Activated naive CD4-positive, alpha-beta T cell treated with anti-CD3 and anti-CD28 coated beads, Interleukin-2, amount 50 U/mL, for 72 hours (primary cell): Measurements from ENCODE around the gene NCOA5. TPM values are rescaled to one million over a fixed set of nuclear protein-coding genes. Genes with fewer than 3 reads are reported as not detected.

Experiments used
- ATAC-seq, 2 donors: fragments of 150-1000 bp; cut with Tn5 transposase; 2 replicates each; pipeline ENCODE4 v1.10.0; 2021; ENCODE audit warnings: mild to moderate bottlenecking in 2 of 2, moderate library complexity in 2 of 2
- DNase-seq, 2 donors: peaks; one replicate each; pipeline ENCODE4 v3.0.0; 2021 to 2022; ENCODE audit warnings: low spot score in 2 of 2
- H3K27ac Mint-ChIP-seq, 2 donors: one replicate each; pipeline ENCODE4 v1.8.0; 2022; ENCODE audit warnings: mild to moderate bottlenecking in 2 of 2, mixed read lengths in 2 of 2
- H3K36me3 Mint-ChIP-seq, 2 donors: one replicate each; pipeline ENCODE4 v1.8.0; 2022; ENCODE audit warnings: mixed read lengths in 2 of 2
- H3K9me3 Mint-ChIP-seq, 2 donors: one replicate each; pipeline ENCODE4 v1.8.0; 2022; ENCODE audit warnings: mixed read lengths in 2 of 2
- total RNA-seq, 2 donors: library from RNA; stranded (reverse); gene quantifications; one replicate each; pipeline ENCODE4 v1.2.3, GENCODE V29; 2022

The NCOA5 gene
- 10 to 100 TPM in 1 of 2 donors, 1 to 10 TPM in 1; 2.2 to 15.2 TPM for total RNA-seq

DNA sequence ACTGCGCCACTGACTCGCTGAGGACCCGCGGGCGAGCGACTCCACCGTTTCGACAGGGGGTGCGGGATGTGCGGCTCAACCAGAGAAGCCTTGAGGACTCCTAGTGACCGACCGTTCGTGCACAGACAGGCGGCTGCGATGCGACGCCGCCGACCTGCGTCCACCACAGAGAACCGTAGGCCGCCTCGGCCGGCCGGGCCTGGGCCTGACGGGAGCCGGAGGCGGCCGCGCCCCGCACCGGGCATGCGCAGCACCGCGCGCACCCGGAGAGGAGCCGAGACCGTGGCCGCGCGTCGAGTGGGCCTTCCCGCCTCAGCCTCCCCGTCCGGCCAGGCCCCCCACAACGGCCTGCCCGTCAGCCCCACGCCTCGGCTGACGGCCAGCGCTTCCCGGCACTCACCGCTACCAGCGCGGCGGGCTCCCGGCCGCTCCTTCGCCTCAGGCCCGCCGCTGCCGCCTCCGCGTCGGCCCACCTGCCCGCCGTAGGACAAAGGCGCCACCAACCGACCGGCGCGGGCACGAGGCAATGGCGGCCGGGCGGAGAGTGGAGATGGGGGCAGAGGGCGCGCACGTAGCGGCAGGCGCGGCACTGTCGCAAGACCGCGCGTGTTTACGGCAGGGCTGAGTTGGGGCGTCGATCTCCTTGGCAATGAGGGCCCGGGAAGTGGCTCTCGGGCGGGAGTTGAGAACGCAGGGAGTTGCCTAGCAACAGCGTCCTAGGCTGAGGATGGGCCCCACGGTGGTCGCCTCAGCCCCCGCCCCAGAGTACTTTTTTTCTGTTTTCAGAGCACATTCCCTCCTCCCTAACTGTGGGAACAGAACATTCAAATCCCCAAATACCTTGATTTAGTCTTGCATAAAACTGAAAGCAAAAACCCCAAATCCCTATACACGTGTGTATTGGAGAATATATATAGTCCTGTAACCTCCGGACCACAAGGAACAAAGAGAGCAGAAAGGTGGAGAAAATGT lies at the start of gene NCOA5:
NCOA5 (minus strand) TSS at position 546 of the 972 bp plus-strand sequence. CDS start 10,538 bp downstream, outside the sequence.
- peak within 1 kb of the TSS; percentile 93 to 94 for H3K27ac Mint-ChIP-seq
- no peaks in the 10 kb centered on the region for H3K9me3 Mint-ChIP-seq

DNA sequence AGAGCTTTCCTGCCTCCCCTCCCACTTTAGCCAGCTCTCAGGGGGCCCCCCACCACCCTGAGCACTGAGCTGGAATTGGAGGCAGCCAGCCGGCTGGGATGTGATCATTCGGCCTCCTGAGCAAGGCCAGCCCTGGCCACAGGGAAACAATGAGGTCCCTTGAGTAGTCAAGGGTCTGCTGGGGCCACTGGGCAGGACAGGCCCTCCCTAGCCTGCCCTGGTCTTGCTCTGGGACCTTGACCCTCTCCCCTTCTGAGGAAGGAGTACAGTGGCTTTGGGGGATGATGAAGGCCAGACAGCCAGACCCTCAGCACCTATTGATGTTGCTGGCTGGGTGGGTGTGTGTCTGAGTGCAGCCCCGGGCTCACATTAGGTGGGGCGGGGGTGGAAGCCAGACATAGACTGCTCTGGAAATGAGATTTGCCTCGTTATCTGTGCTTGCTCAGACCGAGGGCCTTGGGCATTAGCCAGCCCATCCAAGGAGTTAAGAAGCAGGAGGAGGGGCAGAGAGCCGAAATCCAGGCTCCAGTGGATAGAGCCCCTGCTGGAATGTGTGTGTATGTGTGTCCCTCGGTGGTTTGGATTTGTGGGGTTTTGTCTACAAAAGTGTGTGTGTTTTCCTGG lies 49.6 kb upstream of the NCOA5 start:
- DNase-seq, result no peak
- Mint-ChIP-seq H3K36me3 (no peaks in the 10 kb centered on the region), H3K27ac (no peak overlapping the region), H3K9me3 (no peaks in the 10 kb centered on the region)
- ATAC-seq, result no peak

More for the DNA sequence above, at the start of gene NCOA5:
- peaks cover 0 to 4% of the 10 kb centered on the region in 2 donors for H3K36me3 Mint-ChIP-seq
- DNase-seq (peak; percentile 91 to 94), ATAC-seq (peak; percentile 86 to 89)

DNA sequence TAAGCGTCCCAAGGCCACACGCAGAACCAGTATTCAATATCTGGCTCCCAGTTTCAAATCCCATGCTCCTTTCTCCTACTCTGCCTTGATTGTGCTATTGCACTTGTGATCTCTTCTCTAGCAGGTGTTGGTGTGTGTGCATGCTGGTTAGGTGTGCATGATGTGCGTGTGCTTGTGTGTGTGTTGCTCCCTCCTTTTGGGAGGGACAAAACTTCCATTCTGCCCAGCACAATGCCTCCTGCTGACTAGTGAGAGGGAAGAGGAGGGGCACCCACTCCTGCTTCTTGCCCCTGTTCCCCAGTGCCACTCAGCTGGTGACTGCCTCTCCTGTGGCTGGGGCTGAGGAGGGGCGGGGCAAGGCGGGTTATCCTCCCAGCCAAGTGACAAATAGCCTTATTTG lies 48.1 kb upstream of the NCOA5 start:
- DNase-seq (no peak), ATAC-seq (no peak)
- Mint-ChIP-seq H3K9me3 (no peaks in the 10 kb centered on the region), H3K27ac (no peak overlapping the region), H3K36me3 (no peaks in the 10 kb centered on the region)

DNA sequence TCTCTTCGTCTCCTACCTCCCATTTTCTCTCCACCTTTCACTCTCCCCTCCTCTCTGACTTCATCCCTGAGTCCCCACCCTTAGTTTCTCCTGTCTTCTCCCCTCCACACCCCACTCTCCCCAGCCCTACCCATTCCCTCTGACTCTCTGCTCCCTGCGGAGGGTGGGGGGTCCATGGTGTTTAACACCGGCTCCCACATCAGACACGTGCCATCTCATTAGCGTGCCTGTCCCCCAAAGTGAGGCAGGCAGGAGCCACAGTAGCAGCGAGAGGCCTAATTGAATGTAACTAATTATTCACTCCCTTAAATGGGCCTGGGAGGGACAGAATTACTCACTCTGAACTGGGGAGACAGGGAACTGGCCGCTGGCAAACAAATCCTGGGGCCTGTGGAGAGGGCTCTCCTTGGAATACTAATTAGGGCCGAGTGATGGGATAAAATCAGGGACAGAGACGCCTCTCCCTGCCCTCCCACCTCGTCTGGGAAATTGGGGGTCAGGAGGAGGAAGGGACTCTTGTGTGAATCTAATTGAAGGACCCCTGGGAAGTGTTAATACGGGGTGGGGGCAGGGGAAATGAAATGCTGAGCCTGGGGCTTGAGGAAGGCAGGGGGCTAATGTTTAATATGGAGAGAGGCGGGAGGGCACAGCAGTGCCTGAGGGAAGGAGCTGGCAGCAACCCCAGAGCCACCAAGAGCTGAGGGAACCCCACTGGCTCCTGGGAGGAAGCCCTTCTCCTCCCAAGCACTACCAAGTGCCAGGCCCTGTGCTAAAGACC lies 46.3 kb upstream of the NCOA5 start:
- no peak for DNase-seq
- Mint-ChIP-seq H3K9me3 (no peaks in the 10 kb centered on the region), H3K36me3 (no peaks in the 10 kb centered on the region), H3K27ac (no peak overlapping the region)
- ATAC-seq, result no peak

DNA sequence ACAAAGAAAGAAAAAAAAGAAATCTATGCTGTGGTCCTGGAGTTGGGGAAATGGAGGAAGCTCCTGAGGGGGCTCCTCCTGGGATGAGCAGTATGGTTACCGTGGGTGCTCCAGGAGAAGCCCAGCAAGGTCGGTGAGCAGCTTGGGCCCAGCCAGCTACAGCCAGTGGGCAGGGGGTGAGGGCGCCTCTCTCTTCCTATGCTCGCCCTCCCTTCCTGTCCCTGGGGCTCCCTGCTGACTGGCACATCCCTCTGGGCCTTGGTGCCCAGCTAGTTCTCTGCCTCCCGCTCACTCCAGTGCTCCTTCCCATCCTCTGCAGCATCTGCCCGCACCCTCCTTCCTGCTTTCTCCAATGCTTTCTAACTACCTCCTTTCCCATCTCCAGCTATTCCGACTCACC lies 45.0 kb upstream of the NCOA5 start:
- DNase-seq, result no peak
- Mint-ChIP-seq H3K27ac (no peak overlapping the region), H3K9me3 (no peaks in the 10 kb centered on the region), H3K36me3 (no peaks in the 10 kb centered on the region)
- ATAC-seq, result no peak

DNA sequence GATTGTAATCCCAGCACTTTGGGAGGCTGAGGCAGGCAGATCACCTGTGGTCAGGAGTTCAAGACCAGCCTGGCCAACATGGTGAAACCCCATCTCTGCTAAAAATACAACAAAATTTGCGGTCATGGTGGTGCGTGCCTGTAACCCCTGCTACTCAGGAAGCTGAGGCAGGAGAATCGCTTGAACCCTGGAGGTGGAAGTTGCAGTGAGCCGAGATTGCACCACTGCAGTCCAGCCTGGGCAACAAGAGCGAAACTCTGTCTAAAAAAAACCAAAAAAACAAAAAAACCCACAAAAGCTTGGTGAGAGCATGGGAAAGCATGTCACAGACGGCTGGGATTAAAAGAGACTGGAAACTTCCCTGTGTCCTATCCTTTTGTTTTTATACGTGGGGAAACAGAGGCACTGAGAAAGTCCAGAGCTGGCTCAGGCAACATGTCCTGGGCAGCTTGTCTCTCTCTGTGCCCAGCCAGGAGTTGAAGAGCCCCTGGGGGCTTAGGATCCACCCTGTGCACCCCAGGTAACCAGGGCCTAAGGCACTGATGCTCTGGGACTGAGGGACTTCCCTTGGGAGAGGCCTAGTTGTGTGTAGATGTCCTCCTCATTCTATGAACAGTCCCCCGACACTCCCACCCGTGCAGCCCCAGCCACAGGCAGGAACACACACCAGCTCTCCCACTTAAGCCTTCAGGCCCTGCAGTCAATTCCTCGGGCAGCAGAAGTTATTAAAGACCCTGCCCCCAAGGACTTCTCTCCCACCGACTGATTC lies 44.3 kb upstream of the NCOA5 start:
- H3K36me3 Mint-ChIP-seq, result no peaks in the 10 kb centered on the region
- no peaks in the 10 kb centered on the region for H3K9me3 Mint-ChIP-seq
- DNase-seq (no peak), ATAC-seq (no peak)
- no peak overlapping the region for H3K27ac Mint-ChIP-seq

DNA sequence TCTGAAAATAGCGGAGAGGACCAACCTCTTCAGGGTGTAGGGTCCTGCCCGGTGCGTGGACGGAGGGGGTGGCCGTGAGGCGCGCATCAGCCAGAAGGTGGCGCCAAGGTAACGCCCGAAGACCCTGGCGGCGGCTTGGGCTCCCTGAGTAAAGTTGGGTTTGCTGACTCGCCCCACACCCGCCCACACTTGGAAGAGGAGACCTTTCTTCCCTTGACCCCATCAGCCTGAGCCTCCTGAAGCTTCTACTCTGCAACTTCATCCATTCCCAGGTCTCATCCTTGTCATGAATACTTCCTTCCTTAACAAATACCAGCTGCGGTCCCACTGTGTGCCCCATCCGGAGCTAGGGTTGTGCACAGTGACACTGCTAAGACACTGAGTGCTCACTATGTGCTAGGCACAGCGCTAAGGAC lies 43.0 kb upstream of the NCOA5 start:
- Mint-ChIP-seq H3K36me3 (no peaks in the 10 kb centered on the region), H3K27ac (no peak overlapping the region), H3K9me3 (no peaks in the 10 kb centered on the region)
- ATAC-seq (peak; percentile 86 to 93), DNase-seq (peak in 1 of 2 donors; percentile 78)

DNA sequence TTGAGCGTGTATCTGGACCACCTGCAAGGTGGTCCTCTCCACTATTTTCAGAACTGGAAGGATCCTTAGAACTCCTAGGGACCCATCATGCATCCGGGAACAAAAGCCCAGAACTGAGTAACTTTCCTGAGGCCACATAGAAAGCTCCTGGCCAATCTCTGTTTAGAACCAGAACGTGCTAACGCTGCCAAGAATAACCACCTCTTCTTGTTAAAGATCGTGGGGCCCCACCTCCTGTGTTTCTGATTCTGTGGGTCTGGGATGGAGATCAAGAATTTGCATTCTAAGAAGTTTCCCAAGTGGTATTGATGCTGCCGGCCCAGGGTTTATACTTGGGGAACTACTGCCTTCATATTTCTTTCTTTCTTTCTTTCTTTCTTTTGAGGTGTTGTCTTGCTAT lies 41.6 kb upstream of the NCOA5 start:
- ATAC-seq (no peak), DNase-seq (no peak)
- no peaks in the 10 kb centered on the region for H3K9me3 Mint-ChIP-seq
- H3K36me3 Mint-ChIP-seq, result no peaks in the 10 kb centered on the region
- no peak overlapping the region for H3K27ac Mint-ChIP-seq

DNA sequence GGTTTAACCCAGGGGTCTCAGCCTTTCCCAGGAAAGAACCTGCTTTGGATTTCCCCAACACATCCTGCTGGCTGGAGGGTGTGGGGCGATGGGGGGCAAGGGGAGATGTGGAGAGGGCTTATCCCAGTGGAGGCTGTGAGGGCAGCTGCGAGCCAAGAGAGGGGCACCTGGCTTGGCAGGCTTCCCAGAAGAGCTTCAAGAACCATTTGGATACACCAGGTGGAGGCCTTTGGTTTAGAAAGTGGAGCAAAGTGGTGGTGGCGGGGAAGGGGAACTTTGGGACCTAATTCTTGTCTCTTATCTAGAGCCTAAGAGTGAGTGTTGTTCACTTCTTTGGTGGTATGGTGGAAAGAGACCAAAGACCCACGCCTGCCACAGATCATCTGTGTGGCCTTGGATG lies 40.8 kb upstream of the NCOA5 start:
- ATAC-seq, result peak in 1 of 2 donors; percentile 46
- Mint-ChIP-seq H3K9me3 (no peaks in the 10 kb centered on the region), H3K27ac (no peak overlapping the region), H3K36me3 (no peaks in the 10 kb centered on the region)
- DNase-seq, result no peak

DNA sequence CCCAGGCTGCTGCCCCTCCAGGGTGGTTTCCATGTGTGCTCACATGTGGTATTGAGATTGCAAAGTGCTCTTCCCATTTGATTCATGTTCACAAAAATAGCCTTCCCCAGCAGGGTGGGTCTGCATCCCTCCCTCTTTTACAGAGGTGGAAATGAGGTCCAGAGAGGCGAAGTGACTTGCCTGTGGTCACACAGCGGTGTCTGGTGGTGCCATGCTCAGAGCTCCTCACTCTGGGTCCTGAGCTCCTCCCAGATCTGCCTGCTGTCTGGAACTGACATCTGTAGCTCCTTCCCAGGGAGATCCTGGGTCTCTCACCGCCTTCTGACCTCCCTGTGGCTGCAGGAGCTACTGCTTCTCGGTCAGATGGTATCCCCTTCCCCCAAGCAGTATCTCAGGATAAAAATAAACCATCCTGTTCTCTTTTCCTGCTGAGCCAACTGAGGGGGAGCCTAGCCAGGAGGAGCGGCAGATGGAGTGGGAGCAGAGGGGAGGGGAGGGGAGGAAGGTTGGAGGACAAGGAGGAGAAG lies 40.3 kb upstream of the NCOA5 start:
- no peak for ATAC-seq
- Mint-ChIP-seq H3K36me3 (no peaks in the 10 kb centered on the region), H3K27ac (no peak overlapping the region), H3K9me3 (no peaks in the 10 kb centered on the region)
- DNase-seq, result no peak

DNA sequence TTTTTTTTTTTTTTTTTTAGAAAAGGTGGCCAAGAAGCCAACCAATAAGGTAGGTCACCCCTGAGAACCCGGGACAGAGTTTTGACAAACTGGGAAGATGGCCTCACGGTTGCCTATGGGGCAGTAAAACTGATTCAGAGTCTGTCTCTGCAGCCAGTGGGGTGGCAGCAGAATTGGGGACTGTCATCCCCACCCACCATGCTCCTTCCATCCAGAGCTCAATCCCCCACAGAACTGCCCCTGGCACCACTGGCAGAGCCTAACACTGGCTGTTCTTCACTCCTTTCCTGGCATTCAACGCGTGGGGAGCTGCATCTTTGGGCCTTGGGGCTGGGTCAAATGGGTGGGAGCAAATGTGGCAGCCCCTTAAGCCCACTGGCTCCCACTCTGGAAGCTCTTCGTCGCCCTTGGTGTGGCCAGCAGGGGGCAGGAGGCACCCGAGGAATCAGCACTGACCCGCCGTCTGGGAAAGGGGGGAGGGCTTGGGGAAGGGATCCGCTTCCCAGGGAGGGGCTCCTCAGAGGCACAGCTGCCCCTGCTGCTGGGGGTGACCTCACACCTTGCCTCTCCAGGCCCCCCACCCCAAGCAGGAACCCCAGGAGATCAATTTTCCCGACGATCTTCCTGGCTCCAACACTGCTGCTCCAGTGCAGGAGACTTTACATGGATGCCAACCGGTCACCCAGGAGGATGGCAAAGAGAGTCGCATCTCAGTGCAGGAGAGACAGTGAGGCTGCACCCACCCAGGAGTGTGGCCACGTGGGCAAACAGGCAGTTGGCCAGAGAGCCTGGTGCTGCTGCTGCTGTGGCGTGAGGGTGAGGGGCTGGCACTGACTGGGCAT lies 38.8 kb upstream of the NCOA5 start:
- Mint-ChIP-seq H3K36me3 (no peaks in the 10 kb centered on the region), H3K27ac (no peak overlapping the region)

DNA sequence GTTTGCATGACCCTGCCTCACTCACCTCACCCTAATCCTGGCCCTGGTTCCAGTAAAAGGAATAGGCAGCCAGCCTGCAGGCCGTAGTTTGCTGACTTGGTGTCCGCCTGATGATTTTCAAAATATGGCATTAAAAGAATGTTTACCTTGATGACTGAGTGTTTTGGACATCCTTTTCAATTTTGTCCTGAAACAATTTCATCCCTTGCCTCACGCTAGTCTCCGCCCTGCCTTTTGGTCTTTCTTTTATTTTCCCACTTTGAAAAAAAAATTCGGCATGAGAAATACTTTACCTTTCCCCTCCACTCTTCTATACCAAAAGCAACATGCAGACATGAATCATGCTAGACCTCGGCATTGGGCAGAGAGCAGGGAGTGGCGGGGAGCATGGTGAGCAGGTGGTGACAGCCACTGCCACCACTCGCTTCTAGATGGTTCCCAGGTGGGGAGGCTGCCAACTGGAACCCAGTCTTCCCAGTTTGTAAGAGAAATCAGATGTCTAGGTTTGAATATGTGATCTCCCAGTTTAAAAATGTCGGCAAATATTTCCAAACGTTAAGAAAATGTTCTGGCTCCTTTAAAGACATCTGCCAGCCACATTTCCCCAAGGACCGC lies 37.7 kb upstream of the NCOA5 start:
- H3K9me3 Mint-ChIP-seq, result no peaks in the 10 kb centered on the region
- no peak overlapping the region for H3K27ac Mint-ChIP-seq
- DNase-seq (no peak), ATAC-seq (no peak)
- no peaks in the 10 kb centered on the region for H3K36me3 Mint-ChIP-seq

More for the DNA sequence above, 38.8 kb upstream of the NCOA5 start:
- H3K9me3 Mint-ChIP-seq, result no peaks in the 10 kb centered on the region
- DNase-seq (no peak), ATAC-seq (no peak)

DNA sequence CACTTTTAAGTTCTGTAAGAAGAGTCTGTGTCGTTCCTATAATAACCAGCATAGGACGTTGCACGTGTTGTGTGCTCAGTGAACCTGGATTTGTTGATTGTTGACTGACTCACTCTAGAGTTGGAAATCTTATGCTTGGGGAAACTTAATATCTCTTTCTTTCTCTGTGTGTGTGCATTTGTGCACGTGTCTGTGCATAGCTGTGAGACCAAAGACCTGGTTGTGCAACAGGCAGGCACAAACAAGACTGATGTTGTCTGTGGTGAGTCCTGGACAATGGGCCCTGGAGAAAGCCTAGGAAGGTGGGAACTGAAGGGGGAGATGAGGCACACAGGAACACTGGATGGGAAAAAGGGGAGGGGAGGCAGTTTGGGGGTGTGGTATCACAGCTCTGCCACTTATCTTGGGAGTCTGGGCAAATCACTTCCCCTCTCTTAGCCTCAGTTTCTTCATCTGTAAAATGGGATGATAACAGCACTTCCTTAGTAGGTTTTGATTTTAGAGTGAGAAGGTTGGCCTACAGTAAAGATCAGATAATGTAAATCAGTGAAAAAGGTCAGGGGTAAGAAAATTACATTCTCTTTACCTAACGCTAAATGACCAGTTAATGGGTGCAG lies 36.8 kb upstream of the NCOA5 start:
- no peak for DNase-seq
- Mint-ChIP-seq H3K27ac (no peak overlapping the region), H3K36me3 (no peaks in the 10 kb centered on the region), H3K9me3 (no peaks in the 10 kb centered on the region)
- no peak for ATAC-seq

DNA sequence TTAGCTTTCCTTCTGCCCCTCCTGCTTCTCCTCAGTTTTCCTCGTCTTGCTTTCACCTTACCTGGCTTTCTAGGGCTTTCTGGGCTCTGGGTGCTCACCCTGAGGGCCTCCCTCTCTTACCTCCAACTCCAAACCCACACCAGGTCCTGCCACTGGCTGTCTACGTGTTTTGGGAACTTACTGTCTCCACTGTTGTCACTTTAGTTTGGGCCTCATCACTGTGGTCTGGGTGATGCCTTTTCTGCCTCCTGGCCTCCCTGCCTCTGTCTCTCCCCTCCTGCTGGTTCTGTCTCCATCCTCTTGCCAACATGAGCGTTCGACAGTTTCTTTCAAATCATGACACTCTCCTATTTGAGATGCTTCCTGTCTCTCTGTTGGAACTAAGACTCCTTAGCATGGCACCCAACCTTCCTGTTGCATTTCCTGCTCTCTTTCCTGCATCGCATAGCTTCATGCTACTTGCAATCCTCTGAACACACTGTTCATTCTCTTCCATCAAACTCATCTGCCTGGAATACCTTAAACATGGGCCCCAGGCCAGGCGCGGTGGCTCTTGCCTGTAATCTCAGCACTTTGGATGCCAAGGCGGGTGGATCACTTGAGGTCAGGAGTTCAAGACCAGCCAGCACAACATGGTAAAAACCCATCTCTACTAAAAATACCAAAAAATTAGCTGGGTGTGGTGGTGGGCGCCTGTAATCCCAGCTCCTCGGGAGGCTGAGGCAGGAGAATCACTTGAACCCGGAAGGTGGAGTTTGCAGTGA lies 33.9 kb upstream of the NCOA5 start:
- H3K27ac Mint-ChIP-seq, result peak overlapping the region; percentile 2 to 3
- no peak for ATAC-seq

More for the DNA sequence above, 33.9 kb upstream of the NCOA5 start:
- H3K36me3 Mint-ChIP-seq, result no peaks in the 10 kb centered on the region
- DNase-seq, result peak in 1 of 2 donors; percentile 6
- H3K9me3 Mint-ChIP-seq, result no peaks in the 10 kb centered on the region
